ENCODE measurements around the gene LILRB1. TPM values are rescaled to one million over a fixed set of nuclear protein-coding genes. Genes with fewer than 3 reads are reported as not detected.

Gene LILRB1
- total RNA-seq, 2 experiments from 2014 or later, result 1.2 to 1.6 TPM

GRCh38 chr19:54660964-54661363 is 30.7 kb downstream of the LILRB1 start:
- DNase-seq (no peak), ATAC-seq (no peak)
- Mint-ChIP-seq H3K4me1 (ENCODE audit: low read depth) (no peaks in the 10 kb centered on the region), H3K36me3 (ENCODE audit: low read depth) (no peaks in the 10 kb centered on the region), H3K4me3 (no peak overlapping the region), H3K9me3 (no peaks in the 10 kb centered on the region), H3K27ac (no peak overlapping the region), H3K27me3 (peaks cover 19% of the 10 kb centered on the region)
- intact Hi-C loops (cut with micrococcal nuclease), result no loop called here
- POLR2A ChIA-PET, result no interaction called here
- no peak for TF ChIP-seq CTCF (IDR thresholded peaks at IDR 0.05)
- CTCF ChIA-PET, result interaction anchor here (1.3 to 1.4 kb wide), 2 partner anchors 9 to 1416 kb away, joined by 3 read pairs; no protein-coding TSS in a partner anchor

- DNase-seq (no peak), ATAC-seq (no peak)
- Mint-ChIP-seq H3K27ac (no peak overlapping the region), H3K4me1 (ENCODE audit: low read depth) (no peaks in the 10 kb centered on the region), H3K9me3 (no peaks in the 10 kb centered on the region), H3K4me3 (no peak overlapping the region), H3K36me3 (ENCODE audit: low read depth) (no peaks in the 10 kb centered on the region), H3K27me3 (peaks cover 19% of the 10 kb centered on the region)
- TF ChIP-seq CTCF (IDR thresholded peaks at IDR 0.05), result no peak
- intact Hi-C loops (cut with micrococcal nuclease), result no loop called here
- CTCF ChIA-PET, result interaction anchor here (1.3 to 1.5 kb wide), 3 partner anchors 10 to 1415 kb away, joined by 3 to 6 read pairs (median 3); no protein-coding TSS in a partner anchor
- POLR2A ChIA-PET, result interaction anchor here (0.7 kb wide), 1 partner anchor 62 kb away, joined by 3 read pairs; no protein-coding TSS in a partner anchor
Observed at GRCh38 chr19:54661846-54662481, 31.7 kb downstream of the LILRB1 start.

GRCh38 chr19:54662730-54663129 is 32.4 kb downstream of the LILRB1 start, which contains the start of gene LILRB4:
Gene LILRB4 (plus strand): TSS chr19:54662985. CDS start chr19:54663034, 49 bp downstream.
- Mint-ChIP-seq H3K36me3 (ENCODE audit: low read depth) (no peaks in the 10 kb centered on the region), H3K4me1 (ENCODE audit: low read depth) (no peaks in the 10 kb centered on the region), H3K9me3 (no peaks in the 10 kb centered on the region), H3K27ac (no peak within 1 kb of the TSS), H3K27me3 (peaks cover 18% of the 10 kb centered on the region), H3K4me3 (no peak within 1 kb of the TSS)
- DNase-seq (no peak), ATAC-seq (no peak)
- TF ChIP-seq CTCF (IDR thresholded peaks at IDR 0.05), result no peak
- ChIA-PET POLR2A (interaction anchor here (0.7 kb wide), 1 partner anchor 63 kb away, joined by 3 read pairs; no protein-coding TSS in a partner anchor), CTCF (interaction anchor here (1.5 kb wide), 1 partner anchor 12 kb away, joined by 6 read pairs; no protein-coding TSS in a partner anchor)
- intact Hi-C loops (cut with micrococcal nuclease), result no loop called here

GRCh38 chr19:54665530-54665929 is 35.2 kb downstream of the LILRB1 start:
- no peaks in the 10 kb centered on the region for H3K4me1 Mint-ChIP-seq (ENCODE audit: low read depth)
- H3K9me3 Mint-ChIP-seq, result peaks cover 2% of the 10 kb centered on the region
- ChIA-PET CTCF (no interaction called here), POLR2A (interaction anchor here (0.7 kb wide), 1 partner anchor 235 kb away, joined by 3 read pairs; no protein-coding TSS in a partner anchor)
- peaks cover 5% of the 10 kb centered on the region for H3K27me3 Mint-ChIP-seq
- intact Hi-C loops (cut with micrococcal nuclease), result no loop called here
- H3K4me3 Mint-ChIP-seq, result no peak overlapping the region
- H3K36me3 Mint-ChIP-seq (ENCODE audit: low read depth), result no peaks in the 10 kb centered on the region
- no peak overlapping the region for H3K27ac Mint-ChIP-seq
- TF ChIP-seq CTCF (IDR thresholded peaks at IDR 0.05), result no peak
- ATAC-seq (no peak), DNase-seq (no peak)

- intact Hi-C loops (cut with micrococcal nuclease), result no loop called here
- H3K27ac Mint-ChIP-seq, result no peak overlapping the region
- H3K4me1 Mint-ChIP-seq (ENCODE audit: low read depth), result no peaks in the 10 kb centered on the region
Observed at GRCh38 chr19:54667217-54667616, 36.9 kb downstream of the LILRB1 start.

More at GRCh38 chr19:54667217-54667616, 36.9 kb downstream of the LILRB1 start:
- Mint-ChIP-seq H3K4me3 (no peak overlapping the region), H3K36me3 (ENCODE audit: low read depth) (no peaks in the 10 kb centered on the region), H3K27me3 (peaks cover 2% of the 10 kb centered on the region), H3K9me3 (peaks cover 2% of the 10 kb centered on the region)
- ChIA-PET POLR2A (no interaction called here), CTCF (interaction anchor here (1.6 kb wide), 1 partner anchor 10 kb away, joined by 3 read pairs; no protein-coding TSS in a partner anchor)
- DNase-seq (no peak), ATAC-seq (no peak)
- no peak for TF ChIP-seq CTCF (IDR thresholded peaks at IDR 0.05)

Measured in activated CD8-positive, alpha-beta T cell treated with anti-CD3 and anti-CD28 coated beads for 36 hours (primary cell).